H9 (cell line): ENCODE data around the gene VIPR2. TPM values are rescaled to one million over a fixed set of nuclear protein-coding genes. Genes with fewer than 3 reads are reported as not detected.

Experiments used
- DNase-seq: peaks from one replicate; pipeline ENCODE4 v3.0.0-alpha.2; 2017
- H2AFZ ChIP-seq: one replicate; pipeline ENCODE4 v1.6.1; 2013; ENCODE audit warnings: mild to moderate bottlenecking, low read length, control low read depth, moderate library complexity
- H2AK5ac ChIP-seq: 2 replicates; pipeline ENCODE4 v1.6.1; 2013; ENCODE audit warnings: low read length, control low read depth, mixed read lengths; ENCODE audit not compliant: insufficient read length
- H2BK120ac ChIP-seq: one replicate; pipeline ENCODE4 v1.6.1; 2013; ENCODE audit warnings: low read depth, mild to moderate bottlenecking, low read length, control low read depth, inconsistent platforms; ENCODE audit not compliant: poor library complexity, severe bottlenecking
- H2BK12ac ChIP-seq: 2 replicates; pipeline ENCODE4 v1.6.1; 2013; ENCODE audit warnings: low read length, control low read depth, mixed read lengths, low read depth; ENCODE audit not compliant: insufficient read length
- H2BK15ac ChIP-seq: 2 replicates; pipeline ENCODE4 v1.6.1; 2013; ENCODE audit warnings: low read depth, low read length, control low read depth
- H2BK20ac ChIP-seq: one replicate; pipeline ENCODE4 v1.6.1; 2013; ENCODE audit warnings: low read depth, mild to moderate bottlenecking, low read length, control low read depth, inconsistent platforms; ENCODE audit not compliant: poor library complexity, severe bottlenecking
- H2BK5ac ChIP-seq: 2 replicates; pipeline ENCODE4 v1.6.1; 2013; ENCODE audit warnings: low read length, control low read depth, mixed read lengths; ENCODE audit not compliant: insufficient read length
- H3K14ac ChIP-seq: 2 replicates; pipeline ENCODE4 v1.6.1; 2013; ENCODE audit warnings: low read length, control low read depth; ENCODE audit not compliant: insufficient read depth
- H3K18ac ChIP-seq: 2 replicates; pipeline ENCODE4 v1.6.1; 2013; ENCODE audit warnings: low read depth, mild to moderate bottlenecking, mixed read lengths, low read length, control low read depth; ENCODE audit not compliant: insufficient read length
- H3K23ac ChIP-seq: 2 replicates; pipeline ENCODE4 v1.6.1; 2013; ENCODE audit warnings: low read length, control low read depth, mixed read lengths, low read depth; ENCODE audit not compliant: insufficient read length
- H3K23me2 ChIP-seq: 2 replicates; pipeline ENCODE4 v1.6.1; 2013; ENCODE audit warnings: low read depth, mild to moderate bottlenecking, mixed read lengths, low read length, control low read depth; ENCODE audit not compliant: insufficient read length, poor library complexity, severe bottlenecking
- H3K27ac ChIP-seq: 2 replicates; pipeline ENCODE4 v1.5.1; 2013; ENCODE audit warnings: low read length, control low read depth, mixed read lengths, low read depth; ENCODE audit not compliant: insufficient read length
- H3K27me3 ChIP-seq: 2 replicates; pipeline ENCODE4 v1.6.1; 2013; ENCODE audit warnings: low read length, control low read depth, inconsistent platforms; ENCODE audit not compliant: insufficient read depth
- H3K4ac ChIP-seq: 2 replicates; pipeline ENCODE4 v1.6.1; 2013; ENCODE audit warnings: low read depth, mild to moderate bottlenecking, control low read depth, inconsistent platforms, low read length, moderate library complexity
- H3K4me1 ChIP-seq: 2 replicates; pipeline ENCODE4 v1.6.1; 2013; ENCODE audit warnings: low read length, control low read depth, inconsistent platforms; ENCODE audit not compliant: insufficient read depth
- H3K4me2 ChIP-seq: 2 replicates; pipeline ENCODE4 v1.6.1; 2013; ENCODE audit warnings: low read length, control low read depth, mixed read lengths; ENCODE audit not compliant: insufficient read length, insufficient read depth
- H3K56ac ChIP-seq: 2 replicates; pipeline ENCODE4 v1.6.1; 2013; ENCODE audit warnings: low read depth, mild to moderate bottlenecking, mixed read lengths, low read length, control low read depth; ENCODE audit not compliant: insufficient read length
- H3K79me1 ChIP-seq: 2 replicates; pipeline ENCODE4 v1.6.1; 2013; ENCODE audit warnings: low read depth, mild to moderate bottlenecking, moderate library complexity, low read length, control low read depth, inconsistent platforms; ENCODE audit not compliant: insufficient read depth, poor library complexity, severe bottlenecking
- H3K79me2 ChIP-seq: 2 replicates; pipeline ENCODE4 v1.6.1; 2013; ENCODE audit warnings: low read length, control low read depth, inconsistent platforms; ENCODE audit not compliant: insufficient read depth
- H3K9ac ChIP-seq: 2 replicates; pipeline ENCODE4 v1.6.1; 2013; ENCODE audit warnings: low read length, control low read depth, mixed read lengths; ENCODE audit not compliant: insufficient read length; ENCODE audit errors: extremely low read depth
- H3K9me3 ChIP-seq: one replicate; pipeline ENCODE4 v1.6.1; 2013; ENCODE audit warnings: low read depth, low read length, inconsistent platforms; ENCODE audit not compliant: control insufficient read depth
- H3T11ph ChIP-seq: one replicate; pipeline ENCODE4 v1.6.1; 2013; ENCODE audit warnings: mild to moderate bottlenecking, low read length, control low read depth, inconsistent platforms
- H4K20me1 ChIP-seq: one replicate; pipeline ENCODE4 v1.6.1; 2013; ENCODE audit not compliant: control insufficient read depth, insufficient read length, insufficient read depth
- H4K5ac ChIP-seq: 2 replicates; pipeline ENCODE4 v1.6.1; 2013; ENCODE audit warnings: low read depth, mild to moderate bottlenecking, mixed read lengths, low read length, control low read depth; ENCODE audit not compliant: insufficient read length
- H4K8ac ChIP-seq: replicated peaks from 2 replicates; pipeline ENCODE4 v1.6.1; 2013; ENCODE audit warnings: low read length, control low read depth, mixed read lengths, low read depth; ENCODE audit not compliant: insufficient read length
- H4K91ac ChIP-seq: 2 replicates; pipeline ENCODE4 v1.6.1; 2013; ENCODE audit warnings: low read depth, mild to moderate bottlenecking, moderate library complexity, mixed read lengths, low read length, control low read depth; ENCODE audit not compliant: insufficient read length
- H3K27ac Mint-ChIP-seq, 3 experiments: 2 replicates in 2 of 3; 3 replicates in 1 of 3; pipeline ENCODE4 v1.8.0; 2020 to 2021; ENCODE audit warnings: mixed read lengths in 3 of 3, mild to moderate bottlenecking in 1 of 3, moderate library complexity in 1 of 3
- H3K27me3 Mint-ChIP-seq: 2 replicates; pipeline ENCODE4 v1.8.0; 2021; ENCODE audit warnings: low read depth, mild to moderate bottlenecking, moderate library complexity, mixed read lengths
- H3K36me3 Mint-ChIP-seq, 3 experiments: 2 replicates in 2 of 3; 3 replicates in 1 of 3; pipeline ENCODE4 v1.8.0; 2020 to 2021; ENCODE audit warnings: low read depth in 3 of 3, mixed read lengths in 3 of 3; ENCODE audit not compliant: insufficient read depth in 1 of 3
- H3K4me1 Mint-ChIP-seq, 2 experiments: 2 replicates each; pipeline ENCODE4 v1.8.0; 2020; ENCODE audit warnings: mixed read lengths in 2 of 2
- H3K4me3 Mint-ChIP-seq, 2 experiments: 2 replicates in 1 of 2; 3 replicates in 1 of 2; pipeline ENCODE4 v1.8.0; 2020 to 2021; ENCODE audit warnings: mild to moderate bottlenecking in 2 of 2, mixed read lengths in 2 of 2, moderate library complexity in 1 of 2
- H3K9me3 Mint-ChIP-seq, 2 experiments: 2 replicates in 1 of 2; 3 replicates in 1 of 2; pipeline ENCODE4 v1.8.0; 2020; ENCODE audit warnings: mild to moderate bottlenecking in 2 of 2, mixed read lengths in 2 of 2, moderate library complexity in 1 of 2
- CTCF ChIP-seq: fragments of 200-600 bp; sonication (generic); conservative IDR thresholded peaks from 3 replicates; pipeline ENCODE4 v1.8.0; 2021; ENCODE audit warnings: antibody characterized with exemption, mild to moderate bottlenecking
- WGBS: extraction: QIAGEN DNeasy Blood & Tissue Kit; methylation state at CpG from one replicate; pipeline ENCODE4 v1.1.7; 2013; ENCODE audit warnings: missing lambda C conversion rate, low lambda C conversion rate, mixed read lengths; ENCODE audit not compliant: insufficient read length; ENCODE audit errors: extremely low coverage; 5-methylcytosine and 5-hydroxymethylcytosine counted together
- total RNA-seq: library from RNA; stranded (reverse); gene quantifications from 2 replicates; pipeline ENCODE4 v1.2.1, GENCODE V29; 2021

Gene VIPR2
- total RNA-seq, 1 experiment from 2014 or later, result 1.6 TPM

- H3K36me3 Mint-ChIP-seq, result peaks cover 2 to 25% (median 24%) of the 10 kb centered on the region in 3 experiments; a peak in 5 of 7 replicates
- no peak overlapping the region for H3K4me2 ChIP-seq
- no peaks in the 10 kb centered on the region for H3K79me2 ChIP-seq
- no peak overlapping the region for H3K27ac ChIP-seq
- H3K18ac ChIP-seq, result no peak overlapping the region
- H4K20me1 ChIP-seq, result no peaks in the 10 kb centered on the region
- H3K23me2 ChIP-seq, result no peaks in the 10 kb centered on the region
- H2BK120ac ChIP-seq, result no peak overlapping the region
- no peak overlapping the region for H4K91ac ChIP-seq
- H2BK20ac ChIP-seq, result no peak overlapping the region
- no peak overlapping the region for H3K23ac ChIP-seq
- H3K4me1 ChIP-seq, result peaks cover 8% of the 10 kb centered on the region
- no peak overlapping the region for H4K5ac ChIP-seq
- no peak overlapping the region for H2BK15ac ChIP-seq
- no CpG with 5 or more reads among the region's 6 CpGs for WGBS
- H3K9ac ChIP-seq, result no peak overlapping the region
- H4K8ac ChIP-seq, result no peak overlapping the region
- peaks cover 4 to 12% of the 10 kb centered on the region in 2 experiments for H3K9me3 Mint-ChIP-seq
- H3K4me3 Mint-ChIP-seq, result no peak overlapping the region
- no peak overlapping the region for H2BK5ac ChIP-seq
- TF ChIP-seq CTCF, result no peak
- H3K4me1 Mint-ChIP-seq, result peaks cover 38 to 60% of the 10 kb centered on the region in 2 experiments
- peaks cover 27% of the 10 kb centered on the region for H3K27me3 Mint-ChIP-seq
- no peaks in the 10 kb centered on the region for H3K9me3 ChIP-seq
- peaks cover 7% of the 10 kb centered on the region; the same call in 1 of the 2 replicates for H3K27me3 ChIP-seq
- DNase-seq, result no peak
- H2AK5ac ChIP-seq, result no peak overlapping the region
- no peak overlapping the region for H2AFZ ChIP-seq
- no peak overlapping the region for H3T11ph ChIP-seq
- no peaks in the 10 kb centered on the region for H3K79me1 ChIP-seq
- H3K56ac ChIP-seq, result no peak overlapping the region
- H3K27ac Mint-ChIP-seq, result no peak overlapping the region
- H3K14ac ChIP-seq, result no peak overlapping the region
- H3K4ac ChIP-seq, result no peak overlapping the region
- H2BK12ac ChIP-seq, result no peak overlapping the region
Measured at GRCh38 chr7:159138508-159138907, 6.2 kb downstream of the VIPR2 start.
